Brain microvascular endothelial cell (primary cell): ENCODE results near the gene CELF6.

ENCODE experiments used
- DNase-seq: peaks from one replicate; pipeline ENCODE4 v3.0.0-alpha.2; 2020
- H3K27ac ChIP-seq: fragments of 250-450 bp; sonication (Bioruptor Pico); 2 replicates; pipeline ENCODE4 v1.5.1; 2020; ENCODE audit warnings: mild to moderate bottlenecking, moderate library complexity
- H3K27me3 ChIP-seq: fragments of 250-450 bp; sonication (Bioruptor Pico); replicated peaks from 2 replicates; pipeline ENCODE4 v1.5.1; 2020; ENCODE audit warnings: mild to moderate bottlenecking
- H3K36me3 ChIP-seq: fragments of 250-450 bp; sonication (Bioruptor Pico); replicated peaks from 2 replicates; pipeline ENCODE4 v1.5.1; 2020; ENCODE audit warnings: mild to moderate bottlenecking
- H3K4me3 ChIP-seq: 2 replicates; pipeline ENCODE4 v1.5.1; 2011; ENCODE audit warnings: low read depth, mild to moderate bottlenecking, control low read depth, low read length, moderate library complexity
- CTCF ChIP-seq: IDR thresholded peaks from 2 replicates; pipeline ENCODE4 v1.5.1; 2011; ENCODE audit warnings: low read depth, mild to moderate bottlenecking, moderate library complexity, low read length, control low read depth, inconsistent platforms; ENCODE audit errors: missing control alignments
- in situ Hi-C: cut with HindIII; loops from 2 replicates; pipeline ENCODE4 v1.10.0; 2017; ENCODE audit warnings: low sequenced_read_pairs, low pct_ligation_motif_present

The CELF6 gene

GRCh38 chr15:72319985-72320671 lies at the start of gene CELF6:
TSS of gene CELF6 (minus strand) at chr15:72320157. CDS start at chr15:72319874, 283 bp downstream.
- peaks cover 6% of the 10 kb centered on the region for H3K27me3 ChIP-seq
- in situ Hi-C loops, result no loop called here
- H3K27ac ChIP-seq, result no peak within 1 kb of the TSS
- no peak for TF ChIP-seq CTCF
- H3K36me3 ChIP-seq, result no peaks in the 10 kb centered on the region
- peak; percentile 78 for DNase-seq
- H3K4me3 ChIP-seq, result peak within 1 kb of the TSS; percentile 58

- no peak overlapping the region for H3K4me3 ChIP-seq
- in situ Hi-C loops, result no loop called here
- H3K27ac ChIP-seq, result no peak overlapping the region
- TF ChIP-seq CTCF, result no peak
- H3K36me3 ChIP-seq, result no peaks in the 10 kb centered on the region
- no peaks in the 10 kb centered on the region for H3K27me3 ChIP-seq
- DNase-seq, result no peak
Measured at GRCh38 chr15:72368899-72369298, 48.9 kb upstream of the CELF6 start.

GRCh38 chr15:72368325-72368724 lies 48.4 kb upstream of the CELF6 start:
- TF ChIP-seq CTCF, result no peak

GRCh38 chr15:72365844-72366243 lies 45.9 kb upstream of the CELF6 start:
- no peak for DNase-seq
- no peak overlapping the region for H3K4me3 ChIP-seq
- H3K27me3 ChIP-seq, result no peaks in the 10 kb centered on the region
- TF ChIP-seq CTCF, result no peak
- H3K36me3 ChIP-seq, result no peaks in the 10 kb centered on the region
- in situ Hi-C loops, result no loop called here
- H3K27ac ChIP-seq, result no peak overlapping the region

More at GRCh38 chr15:72368325-72368724, 48.4 kb upstream of the CELF6 start:
- no peaks in the 10 kb centered on the region for H3K27me3 ChIP-seq
- DNase-seq, result no peak
- in situ Hi-C loops, result no loop called here
- no peak overlapping the region for H3K27ac ChIP-seq
- H3K36me3 ChIP-seq, result no peaks in the 10 kb centered on the region
- H3K4me3 ChIP-seq, result no peak overlapping the region

- in situ Hi-C loops, result no loop called here
- Histone ChIP-seq H3K36me3 (no peaks in the 10 kb centered on the region), H3K27me3 (no peaks in the 10 kb centered on the region), H3K4me3 (no peak overlapping the region), H3K27ac (no peak overlapping the region)
- no peak for DNase-seq
- no peak for TF ChIP-seq CTCF
Measured at GRCh38 chr15:72361176-72361575, 41.2 kb upstream of the CELF6 start.
